Measurements from ENCODE around the gene PTTG1IP. TPM values are rescaled to one million over a fixed set of nuclear protein-coding genes. Genes with fewer than 3 reads are reported as not detected.

The PTTG1IP gene
- total RNA-seq, 1 donor from 2014 or later: 107 TPM

DNA sequence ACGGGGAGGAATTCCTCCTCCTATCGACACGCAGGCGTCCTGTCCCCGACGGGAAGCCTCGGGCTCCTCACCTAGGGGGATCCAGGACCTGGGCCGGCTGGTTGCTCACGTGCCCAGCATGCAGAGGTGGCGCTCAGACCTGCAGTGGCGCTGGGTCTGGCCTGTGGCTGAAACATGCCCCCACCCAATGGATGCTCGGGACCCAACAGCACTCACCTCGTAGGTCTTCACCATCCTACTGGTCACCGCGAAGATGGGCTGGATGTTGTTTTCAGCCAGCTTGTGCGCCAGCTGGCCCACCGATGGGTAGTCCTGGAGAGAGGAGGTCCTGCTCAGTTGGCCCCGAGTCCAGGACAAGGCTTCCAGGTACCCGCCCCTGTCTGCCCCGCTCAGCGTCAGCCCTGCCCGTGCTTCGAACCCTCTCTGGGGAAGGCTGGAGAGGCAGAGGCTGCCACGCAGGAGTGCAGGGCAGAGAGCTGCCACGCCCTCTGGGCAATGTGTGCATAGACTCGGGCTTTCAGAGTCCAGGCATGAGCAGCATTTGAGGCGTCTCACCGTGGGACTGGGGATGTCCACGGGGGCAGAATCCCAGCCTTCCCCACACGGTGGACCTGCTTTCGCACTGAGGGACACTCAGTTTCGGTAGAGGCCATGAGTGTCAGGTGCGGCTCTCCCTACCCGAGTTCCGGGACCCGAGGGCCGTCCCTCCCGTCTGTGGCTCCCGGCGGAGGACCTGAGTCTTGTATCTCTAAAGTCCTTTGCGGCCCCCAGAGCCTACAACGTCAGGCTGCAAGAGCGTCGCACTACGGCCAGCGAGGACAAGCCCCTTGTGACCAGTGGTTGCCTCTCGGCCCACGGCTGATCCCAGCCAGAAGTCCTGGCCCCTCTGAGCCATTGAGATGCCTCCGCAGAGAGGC, 25.6 kb upstream of the PTTG1IP start:
- TF ChIP-seq CTCF (IDR thresholded peaks at IDR 0.05; ENCODE audit: insufficient read depth, low read length, severe bottlenecking): no peak
- FAIRE-seq: no peak
- no peak for DNase-seq (ENCODE audit: low read depth)
- H3K4me3 ChIP-seq (ENCODE audit: low read depth, low read length): no peak overlapping the region
- H3K36me3 ChIP-seq (ENCODE audit: control insufficient read depth, insufficient read depth, low read length): no peaks in the 10 kb centered on the region
- H3K27me3 ChIP-seq (ENCODE audit: control insufficient read depth, insufficient read depth, low read length): no peaks in the 10 kb centered on the region

DNA sequence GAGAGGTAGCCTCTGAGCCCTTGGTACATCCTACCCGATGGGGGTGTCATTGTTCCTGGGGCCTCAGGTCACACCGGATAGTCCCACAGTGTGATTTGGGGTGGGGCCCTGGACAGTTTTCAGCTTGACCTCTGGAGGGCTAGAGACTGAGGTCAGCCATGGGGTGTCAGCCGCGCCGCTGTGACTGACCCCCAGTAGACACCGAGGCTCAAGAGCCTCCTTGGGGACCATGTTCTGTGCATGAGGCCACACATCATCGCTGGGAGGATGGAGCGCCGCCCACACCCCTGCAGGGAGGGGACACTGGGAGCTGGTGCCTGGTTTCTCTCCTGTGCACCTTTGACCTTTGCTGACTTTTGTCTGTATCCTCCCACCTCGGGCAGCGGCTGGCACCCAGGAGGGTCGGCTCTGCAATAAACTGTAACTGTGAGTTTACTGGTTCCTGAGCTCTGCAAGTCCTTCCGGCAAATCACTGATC, 24.6 kb upstream of the PTTG1IP start:
- H3K36me3 ChIP-seq (ENCODE audit: control insufficient read depth, insufficient read depth, low read length): no peaks in the 10 kb centered on the region
- no peaks in the 10 kb centered on the region for H3K27me3 ChIP-seq (ENCODE audit: control insufficient read depth, insufficient read depth, low read length)
- DNase-seq (ENCODE audit: low read depth) (no peak), FAIRE-seq (peak; percentile 13)
- no peak overlapping the region for H3K4me3 ChIP-seq (ENCODE audit: low read depth, low read length)
- TF ChIP-seq CTCF (IDR thresholded peaks at IDR 0.05; ENCODE audit: insufficient read depth, low read length, severe bottlenecking): no peak

- Histone ChIP-seq H3K27me3 (ENCODE audit: control insufficient read depth, insufficient read depth, low read length) (no peaks in the 10 kb centered on the region), H3K4me3 (ENCODE audit: low read depth, low read length) (no peak overlapping the region), H3K36me3 (ENCODE audit: control insufficient read depth, insufficient read depth, low read length) (no peaks in the 10 kb centered on the region)
- DNase-seq (ENCODE audit: low read depth) (no peak), FAIRE-seq (peak; percentile 55)
- no peak for TF ChIP-seq CTCF (IDR thresholded peaks at IDR 0.05; ENCODE audit: insufficient read depth, low read length, severe bottlenecking)
Measured at GRCh38 chr21:44897326-44898010, 24.0 kb upstream of the PTTG1IP start.

GRCh38 chr21:44896561-44897286, 23.2 kb upstream of the PTTG1IP start:
- no peak for DNase-seq (ENCODE audit: low read depth)
- FAIRE-seq: no peak
- Histone ChIP-seq H3K4me3 (ENCODE audit: low read depth, low read length) (no peak overlapping the region), H3K27me3 (ENCODE audit: control insufficient read depth, insufficient read depth, low read length) (no peaks in the 10 kb centered on the region), H3K36me3 (ENCODE audit: control insufficient read depth, insufficient read depth, low read length) (no peaks in the 10 kb centered on the region)
- no peak for TF ChIP-seq CTCF (IDR thresholded peaks at IDR 0.05; ENCODE audit: insufficient read depth, low read length, severe bottlenecking)

- TF ChIP-seq CTCF (IDR thresholded peaks at IDR 0.05; ENCODE audit: insufficient read depth, low read length, severe bottlenecking): no peak
- Histone ChIP-seq H3K27me3 (ENCODE audit: control insufficient read depth, insufficient read depth, low read length) (peaks cover 2% of the 10 kb centered on the region), H3K4me3 (ENCODE audit: low read depth, low read length) (no peak overlapping the region), H3K36me3 (ENCODE audit: control insufficient read depth, insufficient read depth, low read length) (no peaks in the 10 kb centered on the region)
- FAIRE-seq (no peak), DNase-seq (ENCODE audit: low read depth) (no peak)
Measured at GRCh38 chr21:44895859-44896258, 22.4 kb upstream of the PTTG1IP start.
